A673 (cell line): ENCODE measurements around the gene ZNF777.

Experiments used
- EZH2 ChIP-seq: fragments of 200-600 bp; sonication (generic); IDR thresholded peaks from 2 replicates; pipeline ENCODE4 v1.6.1; 2017; ENCODE audit warnings: borderline replicate concordance, low read depth, mild to moderate bottlenecking, mixed read lengths, antibody characterized with exemption, low read length; ENCODE audit not compliant: poor library complexity, severe bottlenecking
- TF ChIP-seq, protein P1 (sequence below): fragments of 300-800, 200-600 bp; sonication (generic); conservative IDR thresholded peaks from 2 replicates; pipeline ENCODE4 v1.5.1; 2017; ENCODE audit warnings: low read depth, mild to moderate bottlenecking, antibody characterized with exemption, low read length, moderate library complexity, mixed read lengths

DNA sequence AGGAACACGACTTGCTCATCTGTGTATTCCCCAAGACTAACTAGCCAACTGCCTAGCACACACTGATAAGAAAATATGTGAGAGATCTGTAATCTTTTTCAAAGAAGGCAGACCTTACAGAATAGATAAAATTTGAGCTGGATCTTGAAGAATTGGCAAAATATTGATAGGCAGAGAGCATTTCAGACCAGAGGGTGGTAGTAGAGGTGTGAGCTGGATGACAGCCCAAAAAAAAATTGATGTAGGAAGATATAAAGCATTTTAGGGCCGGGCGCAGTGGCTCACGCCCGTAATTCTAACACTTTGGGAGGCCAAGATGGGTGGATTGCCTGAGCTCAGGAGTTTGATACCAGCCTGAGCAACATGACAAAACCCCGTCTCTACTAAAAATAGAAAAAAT, 37.9 kb upstream of the ZNF777 start:
- TF ChIP-seq, protein P1, sequence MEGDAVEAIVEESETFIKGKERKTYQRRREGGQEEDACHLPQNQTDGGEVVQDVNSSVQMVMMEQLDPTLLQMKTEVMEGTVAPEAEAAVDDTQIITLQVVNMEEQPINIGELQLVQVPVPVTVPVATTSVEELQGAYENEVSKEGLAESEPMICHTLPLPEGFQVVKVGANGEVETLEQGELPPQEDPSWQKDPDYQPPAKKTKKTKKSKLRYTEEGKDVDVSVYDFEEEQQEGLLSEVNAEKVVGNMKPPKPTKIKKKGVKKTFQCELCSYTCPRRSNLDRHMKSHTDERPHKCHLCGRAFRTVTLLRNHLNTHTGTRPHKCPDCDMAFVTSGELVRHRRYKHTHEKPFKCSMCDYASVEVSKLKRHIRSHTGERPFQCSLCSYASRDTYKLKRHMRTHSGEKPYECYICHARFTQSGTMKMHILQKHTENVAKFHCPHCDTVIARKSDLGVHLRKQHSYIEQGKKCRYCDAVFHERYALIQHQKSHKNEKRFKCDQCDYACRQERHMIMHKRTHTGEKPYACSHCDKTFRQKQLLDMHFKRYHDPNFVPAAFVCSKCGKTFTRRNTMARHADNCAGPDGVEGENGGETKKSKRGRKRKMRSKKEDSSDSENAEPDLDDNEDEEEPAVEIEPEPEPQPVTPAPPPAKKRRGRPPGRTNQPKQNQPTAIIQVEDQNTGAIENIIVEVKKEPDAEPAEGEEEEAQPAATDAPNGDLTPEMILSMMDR = no peak
- no peak for TF ChIP-seq EZH2
